H9 (cell line): ENCODE data around the gene BUD13. TPM values are rescaled to one million over a fixed set of nuclear protein-coding genes. Genes with fewer than 3 reads are reported as not detected.

Experiments used
- DNase-seq: peaks from one replicate; pipeline ENCODE4 v3.0.0-alpha.2; 2017
- H2AFZ ChIP-seq: one replicate; pipeline ENCODE4 v1.6.1; 2013; ENCODE audit warnings: mild to moderate bottlenecking, low read length, control low read depth, moderate library complexity
- H2AK5ac ChIP-seq: 2 replicates; pipeline ENCODE4 v1.6.1; 2013; ENCODE audit warnings: low read length, control low read depth, mixed read lengths; ENCODE audit not compliant: insufficient read length
- H2BK120ac ChIP-seq: one replicate; pipeline ENCODE4 v1.6.1; 2013; ENCODE audit warnings: low read depth, mild to moderate bottlenecking, low read length, control low read depth, inconsistent platforms; ENCODE audit not compliant: poor library complexity, severe bottlenecking
- H2BK12ac ChIP-seq: 2 replicates; pipeline ENCODE4 v1.6.1; 2013; ENCODE audit warnings: low read length, control low read depth, mixed read lengths, low read depth; ENCODE audit not compliant: insufficient read length
- H2BK15ac ChIP-seq: 2 replicates; pipeline ENCODE4 v1.6.1; 2013; ENCODE audit warnings: low read depth, low read length, control low read depth
- H2BK20ac ChIP-seq: one replicate; pipeline ENCODE4 v1.6.1; 2013; ENCODE audit warnings: low read depth, mild to moderate bottlenecking, low read length, control low read depth, inconsistent platforms; ENCODE audit not compliant: poor library complexity, severe bottlenecking
- H2BK5ac ChIP-seq: 2 replicates; pipeline ENCODE4 v1.6.1; 2013; ENCODE audit warnings: low read length, control low read depth, mixed read lengths; ENCODE audit not compliant: insufficient read length
- H3K14ac ChIP-seq: 2 replicates; pipeline ENCODE4 v1.6.1; 2013; ENCODE audit warnings: low read length, control low read depth; ENCODE audit not compliant: insufficient read depth
- H3K18ac ChIP-seq: 2 replicates; pipeline ENCODE4 v1.6.1; 2013; ENCODE audit warnings: low read depth, mild to moderate bottlenecking, mixed read lengths, low read length, control low read depth; ENCODE audit not compliant: insufficient read length
- H3K23ac ChIP-seq: 2 replicates; pipeline ENCODE4 v1.6.1; 2013; ENCODE audit warnings: low read length, control low read depth, mixed read lengths, low read depth; ENCODE audit not compliant: insufficient read length
- H3K23me2 ChIP-seq: 2 replicates; pipeline ENCODE4 v1.6.1; 2013; ENCODE audit warnings: low read depth, mild to moderate bottlenecking, mixed read lengths, low read length, control low read depth; ENCODE audit not compliant: insufficient read length, poor library complexity, severe bottlenecking
- H3K27ac ChIP-seq: 2 replicates; pipeline ENCODE4 v1.5.1; 2013; ENCODE audit warnings: low read length, control low read depth, mixed read lengths, low read depth; ENCODE audit not compliant: insufficient read length
- H3K27me3 ChIP-seq: 2 replicates; pipeline ENCODE4 v1.6.1; 2013; ENCODE audit warnings: low read length, control low read depth, inconsistent platforms; ENCODE audit not compliant: insufficient read depth
- H3K4ac ChIP-seq: 2 replicates; pipeline ENCODE4 v1.6.1; 2013; ENCODE audit warnings: low read depth, mild to moderate bottlenecking, control low read depth, inconsistent platforms, low read length, moderate library complexity
- H3K4me1 ChIP-seq: 2 replicates; pipeline ENCODE4 v1.6.1; 2013; ENCODE audit warnings: low read length, control low read depth, inconsistent platforms; ENCODE audit not compliant: insufficient read depth
- H3K4me2 ChIP-seq: 2 replicates; pipeline ENCODE4 v1.6.1; 2013; ENCODE audit warnings: low read length, control low read depth, mixed read lengths; ENCODE audit not compliant: insufficient read length, insufficient read depth
- H3K56ac ChIP-seq: 2 replicates; pipeline ENCODE4 v1.6.1; 2013; ENCODE audit warnings: low read depth, mild to moderate bottlenecking, mixed read lengths, low read length, control low read depth; ENCODE audit not compliant: insufficient read length
- H3K79me1 ChIP-seq: 2 replicates; pipeline ENCODE4 v1.6.1; 2013; ENCODE audit warnings: low read depth, mild to moderate bottlenecking, moderate library complexity, low read length, control low read depth, inconsistent platforms; ENCODE audit not compliant: insufficient read depth, poor library complexity, severe bottlenecking
- H3K79me2 ChIP-seq: 2 replicates; pipeline ENCODE4 v1.6.1; 2013; ENCODE audit warnings: low read length, control low read depth, inconsistent platforms; ENCODE audit not compliant: insufficient read depth
- H3K9ac ChIP-seq: 2 replicates; pipeline ENCODE4 v1.6.1; 2013; ENCODE audit warnings: low read length, control low read depth, mixed read lengths; ENCODE audit not compliant: insufficient read length; ENCODE audit errors: extremely low read depth
- H3K9me3 ChIP-seq: one replicate; pipeline ENCODE4 v1.6.1; 2013; ENCODE audit warnings: low read depth, low read length, inconsistent platforms; ENCODE audit not compliant: control insufficient read depth
- H3T11ph ChIP-seq: one replicate; pipeline ENCODE4 v1.6.1; 2013; ENCODE audit warnings: mild to moderate bottlenecking, low read length, control low read depth, inconsistent platforms
- H4K20me1 ChIP-seq: one replicate; pipeline ENCODE4 v1.6.1; 2013; ENCODE audit not compliant: control insufficient read depth, insufficient read length, insufficient read depth
- H4K5ac ChIP-seq: 2 replicates; pipeline ENCODE4 v1.6.1; 2013; ENCODE audit warnings: low read depth, mild to moderate bottlenecking, mixed read lengths, low read length, control low read depth; ENCODE audit not compliant: insufficient read length
- H4K8ac ChIP-seq: replicated peaks from 2 replicates; pipeline ENCODE4 v1.6.1; 2013; ENCODE audit warnings: low read length, control low read depth, mixed read lengths, low read depth; ENCODE audit not compliant: insufficient read length
- H4K91ac ChIP-seq: 2 replicates; pipeline ENCODE4 v1.6.1; 2013; ENCODE audit warnings: low read depth, mild to moderate bottlenecking, moderate library complexity, mixed read lengths, low read length, control low read depth; ENCODE audit not compliant: insufficient read length
- H3K27ac Mint-ChIP-seq, 3 experiments: 2 replicates in 2 of 3; 3 replicates in 1 of 3; pipeline ENCODE4 v1.8.0; 2020 to 2021; ENCODE audit warnings: mixed read lengths in 3 of 3, mild to moderate bottlenecking in 1 of 3, moderate library complexity in 1 of 3
- H3K27me3 Mint-ChIP-seq: 2 replicates; pipeline ENCODE4 v1.8.0; 2021; ENCODE audit warnings: low read depth, mild to moderate bottlenecking, moderate library complexity, mixed read lengths
- H3K36me3 Mint-ChIP-seq, 3 experiments: 2 replicates in 2 of 3; 3 replicates in 1 of 3; pipeline ENCODE4 v1.8.0; 2020 to 2021; ENCODE audit warnings: low read depth in 3 of 3, mixed read lengths in 3 of 3; ENCODE audit not compliant: insufficient read depth in 1 of 3
- H3K4me1 Mint-ChIP-seq, 2 experiments: 2 replicates each; pipeline ENCODE4 v1.8.0; 2020; ENCODE audit warnings: mixed read lengths in 2 of 2
- H3K4me3 Mint-ChIP-seq, 2 experiments: 2 replicates in 1 of 2; 3 replicates in 1 of 2; pipeline ENCODE4 v1.8.0; 2020 to 2021; ENCODE audit warnings: mild to moderate bottlenecking in 2 of 2, mixed read lengths in 2 of 2, moderate library complexity in 1 of 2
- H3K9me3 Mint-ChIP-seq, 2 experiments: 2 replicates in 1 of 2; 3 replicates in 1 of 2; pipeline ENCODE4 v1.8.0; 2020; ENCODE audit warnings: mild to moderate bottlenecking in 2 of 2, mixed read lengths in 2 of 2, moderate library complexity in 1 of 2
- CTCF ChIP-seq: fragments of 200-600 bp; sonication (generic); conservative IDR thresholded peaks from 3 replicates; pipeline ENCODE4 v1.8.0; 2021; ENCODE audit warnings: antibody characterized with exemption, mild to moderate bottlenecking
- WGBS: extraction: QIAGEN DNeasy Blood & Tissue Kit; methylation state at CpG from one replicate; pipeline ENCODE4 v1.1.7; 2013; ENCODE audit warnings: missing lambda C conversion rate, low lambda C conversion rate, mixed read lengths; ENCODE audit not compliant: insufficient read length; ENCODE audit errors: extremely low coverage; 5-methylcytosine and 5-hydroxymethylcytosine counted together
- long read RNA-seq: library from polyadenylated mRNA; unstranded; transcript quantifications from one replicate; pipeline ENCODE4 v2.0.0, GENCODE V29; 2020
- total RNA-seq: library from RNA; stranded (reverse); gene quantifications from 2 replicates; pipeline ENCODE4 v1.2.1, GENCODE V29; 2021

Gene BUD13, protein sequence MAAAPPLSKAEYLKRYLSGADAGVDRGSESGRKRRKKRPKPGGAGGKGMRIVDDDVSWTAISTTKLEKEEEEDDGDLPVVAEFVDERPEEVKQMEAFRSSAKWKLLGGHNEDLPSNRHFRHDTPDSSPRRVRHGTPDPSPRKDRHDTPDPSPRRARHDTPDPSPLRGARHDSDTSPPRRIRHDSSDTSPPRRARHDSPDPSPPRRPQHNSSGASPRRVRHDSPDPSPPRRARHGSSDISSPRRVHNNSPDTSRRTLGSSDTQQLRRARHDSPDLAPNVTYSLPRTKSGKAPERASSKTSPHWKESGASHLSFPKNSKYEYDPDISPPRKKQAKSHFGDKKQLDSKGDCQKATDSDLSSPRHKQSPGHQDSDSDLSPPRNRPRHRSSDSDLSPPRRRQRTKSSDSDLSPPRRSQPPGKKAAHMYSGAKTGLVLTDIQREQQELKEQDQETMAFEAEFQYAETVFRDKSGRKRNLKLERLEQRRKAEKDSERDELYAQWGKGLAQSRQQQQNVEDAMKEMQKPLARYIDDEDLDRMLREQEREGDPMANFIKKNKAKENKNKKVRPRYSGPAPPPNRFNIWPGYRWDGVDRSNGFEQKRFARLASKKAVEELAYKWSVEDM
- total RNA-seq, result 29.3 and 30.0 TPM in 2 replicates
- long read RNA-seq, transcript BUD13-201 (10 exons, 2,196 nt), result major isoform, 231 of 285 reads
- long read RNA-seq, partial matches to known transcripts, result 30 of 285 reads
- long read RNA-seq, other reads (novel, unspliced or antisense), result 24 of 285 reads

GRCh38 chr11:116772443-116773202 lies at the start of gene BUD13:
BUD13 (minus strand) TSS chr11:116772987; CDS start chr11:116772964, 23 bp downstream.
- H3K9me3 ChIP-seq, result no peaks in the 10 kb centered on the region
- H3K4me1 ChIP-seq, result peaks cover 4% of the 10 kb centered on the region; the same call in 1 of the 2 replicates
- H3K56ac ChIP-seq, result peak within 1 kb of the TSS; percentile 93
- H2AFZ ChIP-seq, result peak within 1 kb of the TSS; percentile 67
- H3K79me1 ChIP-seq, result peaks cover 7% of the 10 kb centered on the region
- H3K23ac ChIP-seq, result no peak within 1 kb of the TSS
- no peak within 1 kb of the TSS for H3T11ph ChIP-seq
- peak within 1 kb of the TSS; percentile 95 for H3K9ac ChIP-seq
- H3K18ac ChIP-seq, result peak within 1 kb of the TSS; percentile 95
- H3K27ac Mint-ChIP-seq, result peak within 1 kb of the TSS; percentile 96 to 99 (median 97)
- H2BK15ac ChIP-seq, result no peak within 1 kb of the TSS
- H3K27ac ChIP-seq, result peak within 1 kb of the TSS; percentile 71
- peak; percentile 92 for DNase-seq
- H3K14ac ChIP-seq, result peak within 1 kb of the TSS; percentile 93; the same call in 1 of the 2 replicates
- H3K4me1 Mint-ChIP-seq, result peaks cover 21 to 22% of the 10 kb centered on the region in 2 experiments
- no peaks in the 10 kb centered on the region for H4K20me1 ChIP-seq
- H3K9me3 Mint-ChIP-seq, result no peaks in the 10 kb centered on the region
- H3K23me2 ChIP-seq, result peaks cover 12% of the 10 kb centered on the region
- H2AK5ac ChIP-seq, result no peak within 1 kb of the TSS
- no peaks in the 10 kb centered on the region for H3K27me3 Mint-ChIP-seq
- peak within 1 kb of the TSS; percentile 62 for H2BK120ac ChIP-seq
- no peak within 1 kb of the TSS for H2BK5ac ChIP-seq
- WGBS, result no CpG with 5 or more reads among the region's 73 CpGs
- H4K5ac ChIP-seq, result peak within 1 kb of the TSS; percentile 36
- H4K8ac ChIP-seq, result no peak within 1 kb of the TSS
- no peak within 1 kb of the TSS; the same call in 1 of the 2 replicates for H3K4ac ChIP-seq
- peak within 1 kb of the TSS; percentile 95 to 97 for H3K4me3 Mint-ChIP-seq
- no peak within 1 kb of the TSS for H4K91ac ChIP-seq
- H2BK20ac ChIP-seq, result no peak within 1 kb of the TSS
- H3K79me2 ChIP-seq, result peaks cover 11% of the 10 kb centered on the region; the same call in 1 of the 2 replicates
- peaks cover 4 to 46% (median 30%) of the 10 kb centered on the region in 3 experiments; a peak in 6 of 7 replicates for H3K36me3 Mint-ChIP-seq
- no peak within 1 kb of the TSS for H2BK12ac ChIP-seq
- TF ChIP-seq CTCF, result no peak
- no peaks in the 10 kb centered on the region for H3K27me3 ChIP-seq
- peak within 1 kb of the TSS; percentile 100 for H3K4me2 ChIP-seq
